GM19043 (cell line): Measurements from ENCODE around the gene SMG6.

ENCODE experiments used
- ATAC-seq: cut with Tn5 transposase; IDR thresholded peaks from one replicate; pipeline ENCODE4 v1.9.1; 2021; ENCODE audit warnings: low read depth; ENCODE audit not compliant: unreplicated experiment

The SMG6 gene

DNA sequence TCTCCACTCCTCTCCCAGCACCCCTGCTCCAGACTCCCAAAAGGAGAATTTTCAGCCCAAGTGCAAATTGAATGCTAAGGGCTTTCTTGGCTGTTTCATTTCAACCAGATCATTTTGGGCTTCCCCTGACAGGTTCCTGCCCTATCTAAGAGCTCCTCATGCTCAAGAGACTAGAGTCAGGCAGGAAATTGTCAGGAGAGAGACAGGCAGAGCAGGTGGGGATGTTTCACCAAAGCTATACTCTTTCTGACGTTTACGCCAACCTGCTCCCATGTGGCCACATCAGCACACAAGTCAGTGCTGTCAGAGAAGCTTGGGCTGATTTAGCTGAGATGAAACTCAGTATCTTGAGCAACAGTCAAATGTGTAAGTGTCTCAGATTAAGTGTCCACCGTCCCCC lies 217.3 kb downstream of the SMG6 start:
- ATAC-seq: no peak

DNA sequence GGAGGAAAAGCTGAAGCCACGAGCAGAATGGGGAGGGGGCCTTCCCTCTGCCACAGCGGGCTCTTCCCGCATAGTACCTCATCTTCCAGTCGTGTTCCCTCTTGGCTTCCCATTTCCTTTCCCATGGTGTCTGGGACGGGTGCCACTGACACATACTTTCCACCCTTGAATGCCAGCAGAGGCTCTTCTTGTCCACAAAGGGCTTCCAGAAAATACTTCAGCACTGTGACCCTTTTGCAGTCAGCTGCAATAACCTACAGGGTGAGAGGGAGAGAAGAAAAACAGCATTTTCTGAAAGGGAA lies 218.0 kb downstream of the SMG6 start:
- ATAC-seq: no peak

DNA sequence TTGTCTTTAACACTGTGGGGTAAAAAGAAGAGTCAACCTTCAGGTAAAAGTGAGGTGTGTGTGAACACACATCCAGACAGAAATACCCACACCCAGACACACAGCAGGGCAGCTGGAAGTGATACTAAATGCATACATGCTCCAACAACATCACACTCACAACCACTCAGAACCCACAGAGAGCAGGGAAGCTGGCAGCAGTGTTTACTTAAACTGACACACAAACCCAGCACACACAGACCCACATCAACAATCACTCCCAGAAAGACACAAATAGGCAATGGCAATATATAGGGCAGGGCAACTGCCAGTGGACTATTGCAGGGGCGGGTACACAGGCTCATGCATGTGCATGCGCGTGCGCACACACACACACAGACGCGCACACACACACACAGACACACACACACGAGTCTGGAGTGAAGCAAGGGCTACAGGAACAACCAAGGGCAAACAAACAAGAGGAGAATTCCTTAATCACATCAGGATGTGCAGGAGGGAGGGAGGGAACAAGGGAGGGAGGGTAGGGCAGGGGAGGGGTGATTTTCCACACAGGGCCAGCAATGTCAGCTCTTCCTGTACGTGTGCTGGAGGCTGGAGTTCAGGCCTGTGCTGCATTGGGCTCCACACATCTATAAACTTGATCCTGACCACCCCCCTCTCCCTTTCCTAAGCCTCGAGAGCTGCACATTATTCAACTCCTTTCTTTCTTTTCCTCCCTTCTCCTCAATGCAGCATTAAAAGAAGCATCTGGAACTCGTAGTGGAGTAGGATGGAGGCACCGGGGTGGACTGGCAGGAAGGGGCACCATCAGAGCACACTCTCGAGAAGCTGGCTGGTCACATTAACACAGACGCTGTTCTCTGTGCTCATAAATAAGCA lies 218.6 kb downstream of the SMG6 start:
- no peak for ATAC-seq

DNA sequence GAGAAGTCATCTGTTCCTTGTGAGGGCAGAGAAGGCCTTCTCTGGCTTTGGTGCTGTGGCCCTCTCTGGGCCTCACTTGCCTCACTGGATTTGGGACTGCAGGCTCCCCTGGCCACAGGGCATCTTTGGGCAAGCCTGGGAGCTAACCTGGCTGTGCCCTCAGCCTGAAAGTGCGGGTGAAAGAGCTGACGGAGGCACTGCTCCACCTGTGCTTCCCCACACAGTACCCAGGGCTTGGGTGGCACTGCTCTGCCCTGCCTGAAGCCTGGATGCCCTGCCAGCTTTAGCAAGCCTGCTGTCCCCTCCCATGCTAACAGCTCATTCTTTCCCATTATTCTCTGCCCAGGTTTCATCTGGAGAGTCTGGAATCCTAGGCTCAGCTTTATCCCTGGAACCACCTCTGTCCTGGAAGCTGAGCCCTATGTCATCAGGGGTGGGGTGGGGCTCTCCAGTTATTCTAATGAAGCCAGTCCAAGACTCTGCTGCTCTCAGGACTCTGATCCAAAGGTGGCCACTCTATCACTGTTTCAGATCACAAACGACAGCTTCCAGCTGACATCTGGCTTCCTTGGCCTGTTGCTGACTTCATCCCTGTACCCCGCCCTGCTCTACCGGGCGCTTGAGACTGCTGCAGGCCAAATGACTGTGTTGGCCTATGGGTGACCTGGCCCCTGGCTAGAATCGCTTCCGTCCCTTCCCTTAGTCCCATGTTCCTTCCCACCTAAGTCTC lies 219.4 kb downstream of the SMG6 start:
- no peak for ATAC-seq

DNA sequence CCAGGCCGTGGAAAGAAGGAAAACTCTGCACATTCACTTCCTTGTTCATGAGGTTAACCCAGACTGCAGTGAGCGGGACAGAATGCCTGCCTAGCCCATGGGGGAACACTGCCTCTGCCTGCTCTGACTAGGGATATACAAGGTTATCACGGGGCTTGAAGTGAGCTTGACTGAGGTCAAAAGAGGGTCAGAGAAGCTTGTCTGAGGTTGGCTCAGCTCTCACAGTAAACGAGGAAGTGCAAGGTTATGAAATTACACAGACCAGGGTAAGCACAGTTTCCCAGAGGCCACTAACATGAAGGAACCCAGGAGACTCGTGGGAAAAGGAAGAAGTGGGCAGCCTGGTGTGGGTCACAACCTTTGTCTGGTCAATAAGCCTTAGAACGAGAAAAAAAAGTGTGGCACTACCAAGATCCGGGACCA lies 220.0 kb downstream of the SMG6 start:
- ATAC-seq: no peak

DNA sequence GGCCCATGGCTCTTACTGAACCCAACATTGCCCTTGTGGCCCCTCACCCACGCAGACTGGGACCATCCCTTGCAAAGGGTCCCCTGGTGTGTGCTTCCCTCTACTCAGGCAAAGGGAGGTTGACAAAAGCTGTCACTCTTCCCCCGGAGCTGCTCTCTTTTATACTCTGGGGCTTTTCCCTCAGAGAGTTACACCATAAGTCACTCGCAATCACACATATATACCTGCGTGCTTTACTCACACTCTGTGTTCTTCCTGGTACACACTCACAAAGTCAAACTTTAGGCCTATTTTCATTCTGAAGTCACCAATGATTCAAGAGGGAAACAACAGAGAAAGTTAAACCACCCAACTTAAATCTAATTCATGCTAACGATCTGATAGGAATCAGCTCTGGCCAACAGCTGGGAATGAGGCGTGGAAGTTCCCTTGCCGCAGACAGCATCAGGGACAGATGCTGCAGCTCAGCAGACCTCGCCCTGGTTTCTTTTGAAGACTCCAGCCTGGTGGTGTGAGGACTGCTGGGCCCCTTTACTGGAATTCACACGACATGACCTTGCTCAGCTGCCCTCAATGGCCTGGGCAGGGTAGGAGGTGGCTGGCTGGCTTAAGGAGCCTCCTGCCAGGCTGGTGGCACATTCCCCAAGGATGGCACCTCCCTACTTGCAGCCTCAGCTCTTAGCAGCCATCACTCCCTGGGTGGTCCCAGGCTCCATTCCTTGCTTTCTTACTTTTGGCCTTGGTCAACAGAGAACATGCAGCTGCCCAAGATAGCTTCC lies 221.4 kb downstream of the SMG6 start:
- ATAC-seq: no peak

DNA sequence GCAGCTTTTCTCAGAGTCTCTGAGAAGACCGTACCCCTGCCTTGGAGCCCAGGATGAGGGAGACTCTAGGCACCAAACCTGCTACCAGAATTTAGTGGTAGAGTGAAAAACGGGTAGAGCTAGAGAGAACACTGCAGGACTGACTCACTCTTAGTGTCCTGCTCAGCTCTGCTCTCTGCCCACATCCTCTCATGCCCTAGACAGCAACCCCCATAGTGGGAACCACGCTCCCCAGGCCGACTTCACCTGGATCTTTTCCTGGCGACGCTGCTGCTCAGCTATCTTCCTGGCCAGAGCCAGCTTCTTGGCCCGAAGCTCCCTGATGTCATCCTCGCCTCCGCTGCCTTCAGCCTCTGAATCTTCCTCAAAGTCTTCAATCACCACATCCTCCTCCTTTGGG lies 222.0 kb downstream of the SMG6 start:
- ATAC-seq: no peak

DNA sequence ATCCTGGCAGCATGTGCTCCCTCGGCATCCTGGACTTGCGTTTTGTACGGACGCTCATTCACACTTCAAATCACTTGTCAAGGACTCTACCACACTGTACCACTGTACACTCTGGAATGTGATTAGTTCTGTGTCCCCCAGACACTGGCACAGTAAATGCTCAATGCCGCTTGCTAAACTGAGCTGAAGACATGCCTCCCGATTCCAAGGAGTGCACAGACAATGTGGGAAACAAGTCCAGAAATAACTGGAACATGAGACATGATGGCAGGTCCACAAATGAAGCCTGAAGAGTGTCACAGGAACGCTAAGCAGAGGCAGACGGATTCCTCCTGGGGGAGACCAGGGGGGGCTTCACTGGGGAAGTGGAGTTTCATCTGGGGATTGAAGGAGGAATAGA lies 226.5 kb downstream of the SMG6 start:
- ATAC-seq: no peak

DNA sequence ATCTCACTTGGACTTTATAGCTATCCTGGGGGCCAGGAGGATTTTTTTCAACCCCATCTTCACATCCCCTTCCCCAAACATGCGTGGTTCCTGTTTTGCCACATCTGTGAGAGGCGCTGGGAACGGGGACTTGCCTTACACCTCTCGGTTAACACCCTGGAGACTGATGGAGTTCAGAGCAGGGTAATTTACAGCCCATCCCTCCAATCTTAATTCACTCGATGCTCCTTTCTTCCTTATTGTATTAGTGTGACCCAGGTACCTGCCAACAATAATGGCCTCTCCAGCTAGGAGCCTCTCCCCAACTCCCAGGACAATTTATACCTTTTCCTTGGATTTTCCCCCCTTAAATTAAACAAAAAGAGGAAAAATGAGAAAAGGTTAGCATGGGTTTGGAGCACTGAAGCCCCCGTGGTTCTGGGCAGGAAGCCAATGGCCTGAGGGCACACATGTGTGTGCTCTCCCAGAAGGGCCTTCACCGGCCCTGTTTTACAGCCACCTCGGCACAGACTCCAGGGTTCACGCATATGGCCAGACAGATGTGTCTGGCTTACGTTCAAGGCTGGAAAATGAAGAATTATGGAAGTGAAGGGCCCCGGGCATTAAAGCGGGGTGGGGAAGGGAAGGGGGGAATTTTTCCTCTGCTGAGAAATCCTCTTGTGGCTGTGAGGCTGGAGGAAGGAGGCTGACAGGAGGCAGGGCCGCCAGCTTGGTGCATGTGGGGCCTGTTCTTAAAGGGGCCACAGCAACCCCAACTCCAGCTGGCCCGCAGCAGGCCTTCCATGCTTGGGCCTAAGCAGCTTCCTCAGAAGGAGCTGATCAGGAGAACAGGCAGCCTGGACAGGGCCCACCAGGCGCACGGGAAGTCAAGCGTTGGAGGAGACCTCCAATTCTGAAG lies 227.2 kb downstream of the SMG6 start:
- no peak for ATAC-seq

DNA sequence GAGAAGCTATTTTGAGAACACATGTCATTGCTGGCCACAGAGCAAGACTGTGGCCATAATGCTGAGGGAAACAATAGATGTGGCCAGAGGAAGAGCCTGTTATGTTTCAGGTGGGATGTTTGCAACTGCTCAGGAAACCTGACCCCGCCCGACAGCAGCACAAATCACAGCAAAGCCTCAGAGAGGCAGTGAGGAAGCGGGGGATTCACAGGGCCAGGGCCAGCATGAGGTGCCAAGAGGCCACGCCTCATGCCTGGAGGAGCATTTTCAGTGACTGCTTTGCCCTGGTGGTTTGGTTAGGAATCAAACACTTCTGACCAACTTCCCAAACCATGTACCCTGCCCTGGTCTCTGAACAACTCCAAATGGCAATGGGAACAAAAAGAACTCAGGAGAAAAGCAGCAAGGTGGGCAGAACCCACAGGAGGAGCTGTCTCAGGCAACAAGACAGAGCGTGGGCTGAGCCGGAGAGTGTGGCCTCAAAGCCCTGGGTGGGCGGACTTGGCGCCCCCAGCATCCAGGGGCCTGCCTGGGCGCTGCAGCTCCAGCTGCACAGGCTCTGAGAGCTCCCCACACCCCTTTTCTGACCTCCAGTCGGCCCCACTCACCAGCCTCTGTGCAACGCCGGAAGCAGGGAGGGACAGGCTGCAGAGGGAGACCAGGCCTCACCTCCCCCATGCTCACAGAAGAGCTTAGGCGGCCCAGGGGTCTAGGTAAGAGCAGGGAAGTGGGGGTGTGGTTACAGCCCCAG lies 228.1 kb downstream of the SMG6 start:
- no peak for ATAC-seq

DNA sequence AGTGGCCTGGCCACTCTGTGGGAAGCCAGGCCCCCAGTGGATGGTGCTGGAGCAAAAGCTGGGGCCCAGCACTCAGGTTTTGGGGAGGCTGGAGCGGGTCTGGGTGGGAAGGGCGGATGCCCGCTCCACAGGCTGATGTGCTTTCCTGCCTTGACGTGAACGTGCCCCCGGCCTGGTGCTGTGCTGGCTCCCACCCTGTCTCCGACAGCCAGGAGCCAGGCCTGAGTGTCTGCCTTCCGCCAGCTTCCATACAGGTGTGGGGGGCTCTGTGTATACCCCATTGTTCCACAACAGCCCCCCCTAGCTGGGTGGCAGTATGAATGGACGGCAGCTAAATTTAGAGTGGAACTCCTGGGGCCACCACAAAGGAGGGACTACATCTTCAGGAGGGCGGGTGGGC lies 228.7 kb downstream of the SMG6 start:
- no peak for ATAC-seq

DNA sequence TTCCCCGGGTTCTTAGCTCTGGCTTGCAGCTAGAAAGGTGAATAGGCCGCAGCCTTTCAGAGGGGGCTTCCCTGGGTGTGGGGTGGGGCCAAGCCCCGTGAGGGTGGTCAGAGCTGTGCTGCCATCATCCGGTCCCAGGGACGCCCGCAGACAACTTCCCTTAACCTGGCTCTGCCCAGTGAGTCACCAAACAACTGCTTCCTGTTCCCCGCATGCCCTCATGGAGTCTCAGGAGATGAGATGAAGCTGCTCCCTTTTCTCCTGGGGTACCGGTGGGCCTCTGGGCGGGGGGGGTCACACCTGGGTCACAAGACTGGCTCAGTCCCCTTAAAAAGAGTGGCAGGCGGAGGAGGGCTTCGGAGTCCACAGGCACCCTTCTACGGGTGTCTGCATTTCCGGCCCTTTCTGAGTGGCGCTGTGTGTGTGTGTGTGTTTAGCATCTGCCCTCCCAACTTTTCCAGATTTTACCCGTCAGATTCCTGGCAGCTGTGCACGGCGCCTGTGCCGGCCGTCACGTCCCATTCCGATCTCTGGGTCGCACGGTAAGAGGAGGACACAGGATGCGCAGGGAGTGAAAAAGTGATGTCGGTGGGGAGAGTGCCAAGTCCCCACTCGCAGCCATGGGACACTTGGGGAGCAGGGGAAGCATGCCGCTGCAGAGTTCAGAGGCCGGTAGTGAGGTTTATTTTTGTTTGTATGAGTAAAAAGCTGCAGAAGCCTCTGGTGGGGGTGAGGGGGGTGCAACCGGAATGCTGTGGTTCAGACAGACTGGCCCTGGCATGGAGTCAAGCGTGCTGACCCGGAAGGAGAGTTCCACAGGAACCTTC lies 231.9 kb downstream of the SMG6 start:
- no peak for ATAC-seq

DNA sequence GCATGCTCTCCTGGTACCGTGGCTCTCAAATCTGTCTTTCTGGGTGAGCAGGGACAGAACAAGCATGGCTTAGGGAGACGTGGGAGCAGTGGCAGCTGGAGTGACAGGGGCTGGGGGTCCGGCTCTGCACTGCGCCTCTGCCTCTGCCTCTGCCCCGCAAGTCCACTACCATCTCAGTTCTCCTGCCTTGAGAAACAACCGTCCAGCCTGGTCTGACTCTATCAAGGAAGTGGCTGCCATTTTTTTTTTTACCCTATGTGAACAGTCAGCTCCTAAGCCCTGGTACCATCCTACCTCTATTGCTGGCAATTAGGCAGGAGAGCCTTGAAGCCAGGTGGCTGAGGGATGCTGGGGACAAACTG lies 232.6 kb downstream of the SMG6 start:
- ATAC-seq: no peak

DNA sequence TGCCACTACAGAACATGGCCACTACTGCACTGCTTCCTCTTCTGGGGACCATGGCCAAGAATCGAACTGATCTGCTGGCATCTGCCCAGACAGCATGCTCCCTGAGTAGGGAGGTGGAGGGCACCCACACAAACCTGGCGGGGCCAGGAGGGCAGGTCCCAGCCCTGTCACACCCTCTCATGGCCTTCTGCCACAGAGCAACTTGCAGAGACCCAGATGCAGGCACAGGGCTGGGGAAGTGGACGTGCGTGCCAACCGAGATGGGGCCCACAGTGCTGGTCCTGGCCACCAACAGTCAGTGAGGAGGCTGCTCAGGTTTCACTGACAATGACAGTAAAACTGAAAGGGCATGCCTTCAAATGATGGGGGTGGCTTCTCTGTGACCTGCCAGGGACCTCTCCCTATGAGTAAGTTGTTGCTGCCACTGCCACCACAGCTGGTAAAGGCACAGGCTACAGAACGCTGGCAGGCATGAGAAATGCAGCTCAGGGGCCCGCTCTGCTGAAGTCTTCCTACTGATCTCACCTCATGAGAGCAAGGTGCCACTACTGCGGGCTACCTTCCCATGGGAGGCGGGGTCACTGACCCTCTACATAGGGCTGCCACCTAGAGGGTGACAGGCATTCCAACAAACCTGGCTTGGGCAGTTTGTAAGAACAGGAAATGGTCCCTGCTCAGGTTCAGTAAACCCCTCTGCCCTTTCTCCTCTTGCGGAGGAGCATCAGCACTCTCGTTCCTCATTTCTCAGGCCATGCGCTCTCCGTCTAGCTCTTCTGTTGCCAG lies 233.2 kb downstream of the SMG6 start:
- peak; percentile 66 for ATAC-seq

DNA sequence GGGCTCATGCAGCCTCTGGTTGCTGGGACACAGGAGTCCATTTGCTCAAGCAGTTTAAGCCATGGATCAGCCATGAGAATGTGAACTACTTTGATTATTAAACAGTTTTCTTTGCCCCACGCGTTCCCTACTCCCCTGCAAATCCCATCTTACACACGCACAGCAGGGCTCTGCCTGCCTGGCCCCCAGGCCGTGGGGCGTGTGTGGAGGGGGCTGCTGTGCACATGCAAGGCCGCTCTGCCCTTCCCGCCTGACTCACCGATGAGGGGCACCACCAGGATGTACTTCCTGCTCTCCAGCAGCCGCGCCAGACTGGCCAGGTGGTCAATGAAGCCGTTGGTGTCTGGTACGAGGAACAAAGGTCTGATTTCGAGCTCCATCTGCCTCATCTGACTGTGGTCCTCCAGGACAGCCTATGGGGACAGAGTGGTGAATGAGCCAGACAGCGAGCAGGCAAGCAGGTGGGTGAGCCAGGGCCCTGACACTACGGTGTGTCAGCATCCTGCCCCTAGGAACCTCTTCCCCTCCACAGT lies 235.0 kb downstream of the SMG6 start:
- no peak for ATAC-seq

DNA sequence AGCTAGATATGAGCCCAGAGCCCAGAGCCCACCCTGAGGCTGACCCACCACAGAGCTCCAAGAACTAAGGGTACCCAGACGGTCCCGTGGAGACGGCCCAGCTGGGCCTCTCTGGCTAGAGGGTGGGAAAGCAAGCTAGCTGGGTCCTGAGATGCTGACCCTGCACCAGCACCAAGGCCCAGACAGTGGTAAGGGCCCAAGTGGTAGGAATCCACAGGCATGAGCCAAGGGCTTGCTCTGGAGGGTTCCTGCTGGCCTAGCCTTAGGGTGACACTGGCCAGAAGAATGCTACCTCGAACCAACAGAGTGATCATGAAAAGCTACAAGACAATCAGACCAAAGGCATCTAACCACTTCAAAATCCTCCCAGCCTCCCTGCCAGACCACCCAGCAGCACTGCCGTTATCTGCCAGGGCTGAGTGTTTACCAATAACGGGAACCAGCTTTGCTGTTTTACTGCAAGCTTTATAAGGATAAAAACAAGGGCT lies 235.5 kb downstream of the SMG6 start:
- no peak for ATAC-seq

DNA sequence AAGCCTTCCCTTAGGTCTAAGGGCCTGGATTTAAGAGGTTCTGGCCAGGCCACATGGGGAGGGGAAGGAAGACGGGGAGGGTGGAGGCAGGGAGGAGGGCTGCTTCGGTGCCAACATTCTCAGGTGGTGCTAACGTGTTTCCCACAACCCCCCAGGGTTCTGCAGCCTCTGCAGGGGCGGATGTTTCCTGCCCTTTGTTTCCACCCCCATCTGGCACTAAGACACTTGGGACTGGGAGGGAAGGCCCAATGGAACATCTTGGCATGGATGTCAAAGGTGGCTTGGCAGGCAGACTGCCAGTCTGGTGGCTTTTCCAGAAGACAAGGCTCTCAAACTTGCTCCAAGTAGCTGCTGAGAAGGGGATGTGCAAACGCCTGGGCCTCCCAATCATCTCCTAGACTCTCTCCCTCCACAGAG lies 236.0 kb downstream of the SMG6 start:
- ATAC-seq: no peak
